A549 (cell line): ENCODE measurements around the gene FTH1. TPM values are rescaled to one million over a fixed set of nuclear protein-coding genes. Genes with fewer than 3 reads are reported as not detected.

Experiments used
- CEBPB ChIP-seq, 2 experiments: fragments of >200 bp in 1 of 2; sonication (Bioruptor Twin) in 1 of 2; formaldehyde crosslinking in 1 of 2; IDR thresholded peaks; 2 replicates each; pipeline ENCODE4 v1.6.1; 2012 to 2016
- EHF ChIP-seq: fragments of 250-450 bp; sonication (Bioruptor Pico); IDR thresholded peaks from 2 replicates; pipeline ENCODE4 v1.5.0; 2020; ENCODE audit warnings: mild to moderate bottlenecking
- ESRRA ChIP-seq: fragments of 150-350 bp; IDR thresholded peaks from 2 replicates; pipeline ENCODE4 v1.6.1; 2014; ENCODE audit warnings: mild to moderate bottlenecking, low read length, borderline replicate concordance
- FOSL2 ChIP-seq, 2 experiments: fragments of 450-650 bp in 1 of 2; fragments of >200 bp in 1 of 2; sonication (Bioruptor Twin) in 1 of 2; formaldehyde crosslinking; IDR thresholded peaks; 2 replicates each; pipeline versions ENCODE4 v1.5.0 to v1.6.1; 2016 to 2020; ENCODE audit warnings: mild to moderate bottlenecking in 1 of 2, moderate library complexity in 1 of 2
- FOXS1 ChIP-seq: fragments of 250-450 bp; sonication (Bioruptor Pico); IDR thresholded peaks from 2 replicates; pipeline ENCODE4 v1.5.0; 2020; ENCODE audit warnings: mild to moderate bottlenecking, moderate library complexity
- JUNB ChIP-seq: fragments of >200 bp; sonication (Bioruptor Twin); formaldehyde crosslinking; IDR thresholded peaks from 2 replicates; pipeline ENCODE4 v1.6.1; 2016
- MAFK ChIP-seq: fragments of 450-650 bp; IDR thresholded peaks from 2 replicates; pipeline ENCODE4 v1.6.1; 2014; ENCODE audit not compliant: partially characterized antibody
- NFE2L2 ChIP-seq: fragments of 150-350 bp; conservative IDR thresholded peaks from 2 replicates; pipeline ENCODE4 v1.6.1; 2014; ENCODE audit warnings: low read length
- NPAS2 ChIP-seq: fragments of 250-450 bp; sonication (Bioruptor Pico); IDR thresholded peaks from 2 replicates; pipeline ENCODE4 v1.8.0; 2022; ENCODE audit warnings: mild to moderate bottlenecking, moderate library complexity, borderline replicate concordance
- NR3C1 ChIP-seq: fragments of >200 bp; sonication (Bioruptor Twin); formaldehyde crosslinking; IDR thresholded peaks from 3 replicates; pipeline ENCODE4 v1.6.1; 2017
- POLR2A ChIP-seq: IDR thresholded peaks from 2 replicates; pipeline ENCODE4 v1.6.1; 2012; ENCODE audit warnings: mild to moderate bottlenecking, low read length
- POLR2AphosphoS2 ChIP-seq: conservative IDR thresholded peaks from 2 replicates; pipeline ENCODE4 v1.6.1; 2012; ENCODE audit warnings: low read length, improper control_type of control experiment, inconsistent platforms
- RAD21 ChIP-seq, 2 experiments: fragments of >200 bp in 1 of 2; sonication (Bioruptor Twin) in 1 of 2; formaldehyde crosslinking in 1 of 2; IDR thresholded peaks in 1 of 2; conservative IDR thresholded peaks in 1 of 2; 2 replicates in 1 of 2; 3 replicates in 1 of 2; pipeline ENCODE4 v1.6.1; 2012 to 2018; ENCODE audit warnings: inconsistent platforms in 1 of 2
- RARB ChIP-seq: fragments of 250-450 bp; sonication (Bioruptor Pico); IDR thresholded peaks from 2 replicates; pipeline ENCODE4 v1.8.0; 2021; ENCODE audit warnings: mild to moderate bottlenecking, moderate library complexity
- RFX5 ChIP-seq: fragments of 450-650 bp; IDR thresholded peaks from 2 replicates; pipeline ENCODE4 v1.7.1; 2014; ENCODE audit warnings: antibody characterized with exemption, mild to moderate bottlenecking, moderate library complexity
- RNF2 ChIP-seq: fragments of 200-600 bp; sonication (generic); IDR thresholded peaks from 2 replicates; pipeline ENCODE4 v1.6.1; 2016; ENCODE audit warnings: low read depth, mild to moderate bottlenecking, antibody characterized with exemption, moderate library complexity, borderline replicate concordance
- SMC3 ChIP-seq: fragments of >200 bp; sonication (Bioruptor Twin); formaldehyde crosslinking; IDR thresholded peaks from 3 replicates; pipeline ENCODE4 v1.6.1; 2018; ENCODE audit warnings: inconsistent platforms
- SREBF2 ChIP-seq: fragments of 450-650 bp; IDR thresholded peaks from 2 replicates; pipeline ENCODE4 v1.6.1; 2014; ENCODE audit warnings: mild to moderate bottlenecking, moderate library complexity
- TFCP2L1 ChIP-seq: fragments of 250-450 bp; sonication (Bioruptor Pico); IDR thresholded peaks from 2 replicates; pipeline ENCODE4 v1.5.0; 2021; ENCODE audit warnings: mild to moderate bottlenecking
- TP53 ChIP-seq: fragments of 250-450 bp; sonication (Bioruptor Pico); IDR thresholded peaks from 2 replicates; pipeline ENCODE4 v1.5.0; 2021; ENCODE audit warnings: mild to moderate bottlenecking, moderate library complexity
- ZC3H11A ChIP-seq: fragments of 450-650 bp; IDR thresholded peaks from 2 replicates; pipeline ENCODE4 v1.6.1; 2014; ENCODE audit warnings: antibody characterized with exemption, mild to moderate bottlenecking
- ZSCAN20 ChIP-seq: fragments of 250-450 bp; sonication (Bioruptor Pico); IDR thresholded peaks from 2 replicates; pipeline ENCODE4 v1.8.0; 2022; ENCODE audit warnings: mild to moderate bottlenecking, moderate library complexity
- polyA plus RNA-seq, 4 experiments: library from polyadenylated mRNA; depleted of rRNA in 3 of 4; stranded (reverse); fragments of >200 nt; fragmentation: RNase III in 1 of 4; extraction: RNeasy Plus Mini Kit Qiagen cat#74134 plus additional on column Dnase treatment in 1 of 4; gene quantifications; 2 replicates in 3 of 4; 3 replicates in 1 of 4; pipeline ENCODE4 v1.2.3, GENCODE V29; 2011 to 2017
- TF ChIP-seq, protein P1 (sequence below): fragments of 200-600 bp; sonication (generic); IDR thresholded peaks from 2 replicates; pipeline ENCODE4 v1.6.1; 2016; ENCODE audit warnings: antibody characterized with exemption, mild to moderate bottlenecking, moderate library complexity
- TF ChIP-seq, protein P2 (sequence below): fragments of 250-450 bp; sonication (Bioruptor Pico); IDR thresholded peaks from 2 replicates; pipeline ENCODE4 v1.5.0; 2020; ENCODE audit warnings: low read depth, mild to moderate bottlenecking, moderate library complexity
- TF ChIP-seq, protein P3 (sequence below): fragments of >200 bp; sonication (Bioruptor Twin); formaldehyde crosslinking; IDR thresholded peaks from 2 replicates; pipeline ENCODE4 v1.6.1; 2016
- TF ChIP-seq, protein P4 (sequence below): fragments of >200 bp; sonication (Bioruptor Twin); formaldehyde crosslinking; IDR thresholded peaks from 3 replicates; pipeline ENCODE4 v1.5.1; 2016
- TF ChIP-seq, protein P5 (sequence below): fragments of 250-450 bp; sonication (Bioruptor Pico); IDR thresholded peaks from 2 replicates; pipeline ENCODE4 v1.5.0; 2021; ENCODE audit warnings: mild to moderate bottlenecking, moderate library complexity, borderline replicate concordance
- TF ChIP-seq, protein P6 (sequence below): IDR thresholded peaks from 2 replicates; pipeline ENCODE4 v1.6.1; 2012; ENCODE audit warnings: low read depth, borderline replicate concordance
- TF ChIP-seq, protein P7 (sequence below): fragments of 150-350 bp; IDR thresholded peaks from 2 replicates; pipeline ENCODE4 v1.6.1; 2014; ENCODE audit warnings: low read depth, mild to moderate bottlenecking, low read length
- TF ChIP-seq, protein P8 (sequence below): IDR thresholded peaks from 2 replicates; pipeline ENCODE4 v1.6.1; 2012

The FTH1 gene
- polyA plus RNA-seq, 2 of the 4 experiments (the other 2 are of a cell fraction), result 2,791 to 13,747 TPM

DNA sequence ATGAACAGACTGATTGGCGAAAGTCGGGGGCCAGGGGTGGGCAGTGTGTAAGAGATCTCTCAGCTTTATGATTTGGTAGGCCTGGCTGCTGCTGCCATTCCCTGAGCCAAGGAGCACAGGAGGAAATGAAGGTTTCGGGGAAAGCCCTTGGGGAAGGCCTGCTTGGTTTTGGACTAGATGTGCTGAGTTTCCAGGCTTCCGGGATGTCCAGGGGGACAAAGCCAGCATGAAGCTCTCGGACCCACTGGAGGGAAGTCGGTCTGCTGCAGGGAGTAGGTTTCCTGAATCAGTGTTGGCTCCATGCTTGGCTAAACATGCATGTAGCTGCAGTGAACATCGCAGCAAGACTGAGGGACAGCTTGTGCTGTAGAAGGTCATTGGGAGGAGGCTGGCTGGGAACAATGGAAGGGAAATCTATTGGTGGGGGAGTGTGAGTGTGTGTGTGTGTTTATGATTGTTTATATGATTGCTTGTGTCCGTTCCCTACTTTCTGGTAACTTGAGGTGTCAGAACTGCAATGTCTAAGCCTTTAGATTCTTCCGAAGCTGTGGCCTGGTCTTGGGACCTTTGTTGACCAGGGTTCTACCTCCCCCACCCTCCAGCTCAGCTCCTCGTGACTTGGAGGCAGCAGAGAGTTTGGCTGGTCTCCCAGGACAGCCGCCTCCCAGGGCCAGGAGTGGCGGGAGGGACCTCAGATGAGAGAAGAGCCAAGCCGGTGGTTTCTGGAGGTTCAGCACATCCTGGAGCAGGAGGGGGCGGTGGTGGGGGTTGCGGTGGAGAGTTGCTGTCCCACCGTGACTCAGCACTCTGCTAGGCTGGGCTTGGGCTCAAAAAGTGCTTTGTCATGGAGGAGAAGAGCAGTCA, 4.0 kb upstream of the FTH1 start (continued):
- TF ChIP-seq ZC3H11A (no peak), NFE2L2 (peak; percentile 99), TFCP2L1 (CRISPR knock-in tag) (no peak), NPAS2 (CRISPR knock-in tag) (no peak), RARB (peak; percentile 57; the same call in 1 of the 2 replicates), POLR2AphosphoS2 (no peak), FOSL2 (IDR thresholded peaks at IDR 0.05) (peak; percentile 59; the same call in 1 of the 2 replicates), FOSL2 (CRISPR knock-in tag; IDR thresholded peaks at IDR 0.05) (peak; percentile 90), CEBPB (IDR thresholded peaks at IDR 0.05) (peak in 1 of 2 experiments; percentile 31; a peak in 1 of 4 replicates), FOXS1 (CRISPR knock-in tag) (peak; percentile 36; the same call in 1 of the 2 replicates), EHF (peak; percentile 54; the same call in 1 of the 2 replicates), TP53 (peak; percentile 60; the same call in 1 of the 2 replicates), POLR2A (no peak; the same call in 1 of the 2 replicates), SMC3 (peak; percentile 60), ZSCAN20 (CRISPR knock-in tag) (peak; percentile 51; the same call in 1 of the 2 replicates), RAD21 (conservative IDR thresholded peaks at IDR 0.05 in 1 of 2, IDR thresholded peaks at IDR 0.05 in 1 of 2) (peak; percentile 29 to 59; a peak in 4 of 5 replicates), RFX5 (no peak), RNF2 (no peak), SREBF2 (no peak), JUNB (peak; percentile 65), MAFK (peak; percentile 99), NR3C1 (no peak), ESRRA (0 out of 2 replicates have a peak, but pooled peaks have one; percentile 4)
- TF ChIP-seq, protein P1, sequence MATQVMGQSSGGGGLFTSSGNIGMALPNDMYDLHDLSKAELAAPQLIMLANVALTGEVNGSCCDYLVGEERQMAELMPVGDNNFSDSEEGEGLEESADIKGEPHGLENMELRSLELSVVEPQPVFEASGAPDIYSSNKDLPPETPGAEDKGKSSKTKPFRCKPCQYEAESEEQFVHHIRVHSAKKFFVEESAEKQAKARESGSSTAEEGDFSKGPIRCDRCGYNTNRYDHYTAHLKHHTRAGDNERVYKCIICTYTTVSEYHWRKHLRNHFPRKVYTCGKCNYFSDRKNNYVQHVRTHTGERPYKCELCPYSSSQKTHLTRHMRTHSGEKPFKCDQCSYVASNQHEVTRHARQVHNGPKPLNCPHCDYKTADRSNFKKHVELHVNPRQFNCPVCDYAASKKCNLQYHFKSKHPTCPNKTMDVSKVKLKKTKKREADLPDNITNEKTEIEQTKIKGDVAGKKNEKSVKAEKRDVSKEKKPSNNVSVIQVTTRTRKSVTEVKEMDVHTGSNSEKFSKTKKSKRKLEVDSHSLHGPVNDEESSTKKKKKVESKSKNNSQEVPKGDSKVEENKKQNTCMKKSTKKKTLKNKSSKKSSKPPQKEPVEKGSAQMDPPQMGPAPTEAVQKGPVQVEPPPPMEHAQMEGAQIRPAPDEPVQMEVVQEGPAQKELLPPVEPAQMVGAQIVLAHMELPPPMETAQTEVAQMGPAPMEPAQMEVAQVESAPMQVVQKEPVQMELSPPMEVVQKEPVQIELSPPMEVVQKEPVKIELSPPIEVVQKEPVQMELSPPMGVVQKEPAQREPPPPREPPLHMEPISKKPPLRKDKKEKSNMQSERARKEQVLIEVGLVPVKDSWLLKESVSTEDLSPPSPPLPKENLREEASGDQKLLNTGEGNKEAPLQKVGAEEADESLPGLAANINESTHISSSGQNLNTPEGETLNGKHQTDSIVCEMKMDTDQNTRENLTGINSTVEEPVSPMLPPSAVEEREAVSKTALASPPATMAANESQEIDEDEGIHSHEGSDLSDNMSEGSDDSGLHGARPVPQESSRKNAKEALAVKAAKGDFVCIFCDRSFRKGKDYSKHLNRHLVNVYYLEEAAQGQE, result no peak
- TF ChIP-seq, protein P2, sequence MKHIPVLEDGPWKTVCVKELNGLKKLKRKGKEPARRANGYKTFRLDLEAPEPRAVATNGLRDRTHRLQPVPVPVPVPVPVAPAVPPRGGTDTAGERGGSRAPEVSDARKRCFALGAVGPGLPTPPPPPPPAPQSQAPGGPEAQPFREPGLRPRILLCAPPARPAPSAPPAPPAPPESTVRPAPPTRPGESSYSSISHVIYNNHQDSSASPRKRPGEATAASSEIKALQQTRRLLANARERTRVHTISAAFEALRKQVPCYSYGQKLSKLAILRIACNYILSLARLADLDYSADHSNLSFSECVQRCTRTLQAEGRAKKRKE, result peak; percentile 37; the same call in 1 of the 2 replicates
- TF ChIP-seq, protein P3, sequence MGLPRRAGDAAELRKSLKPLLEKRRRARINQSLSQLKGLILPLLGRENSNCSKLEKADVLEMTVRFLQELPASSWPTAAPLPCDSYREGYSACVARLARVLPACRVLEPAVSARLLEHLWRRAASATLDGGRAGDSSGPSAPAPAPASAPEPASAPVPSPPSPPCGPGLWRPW, result peak; percentile 56
- TF ChIP-seq, protein P4, sequence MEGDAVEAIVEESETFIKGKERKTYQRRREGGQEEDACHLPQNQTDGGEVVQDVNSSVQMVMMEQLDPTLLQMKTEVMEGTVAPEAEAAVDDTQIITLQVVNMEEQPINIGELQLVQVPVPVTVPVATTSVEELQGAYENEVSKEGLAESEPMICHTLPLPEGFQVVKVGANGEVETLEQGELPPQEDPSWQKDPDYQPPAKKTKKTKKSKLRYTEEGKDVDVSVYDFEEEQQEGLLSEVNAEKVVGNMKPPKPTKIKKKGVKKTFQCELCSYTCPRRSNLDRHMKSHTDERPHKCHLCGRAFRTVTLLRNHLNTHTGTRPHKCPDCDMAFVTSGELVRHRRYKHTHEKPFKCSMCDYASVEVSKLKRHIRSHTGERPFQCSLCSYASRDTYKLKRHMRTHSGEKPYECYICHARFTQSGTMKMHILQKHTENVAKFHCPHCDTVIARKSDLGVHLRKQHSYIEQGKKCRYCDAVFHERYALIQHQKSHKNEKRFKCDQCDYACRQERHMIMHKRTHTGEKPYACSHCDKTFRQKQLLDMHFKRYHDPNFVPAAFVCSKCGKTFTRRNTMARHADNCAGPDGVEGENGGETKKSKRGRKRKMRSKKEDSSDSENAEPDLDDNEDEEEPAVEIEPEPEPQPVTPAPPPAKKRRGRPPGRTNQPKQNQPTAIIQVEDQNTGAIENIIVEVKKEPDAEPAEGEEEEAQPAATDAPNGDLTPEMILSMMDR, result no peak
- TF ChIP-seq, protein P5, sequence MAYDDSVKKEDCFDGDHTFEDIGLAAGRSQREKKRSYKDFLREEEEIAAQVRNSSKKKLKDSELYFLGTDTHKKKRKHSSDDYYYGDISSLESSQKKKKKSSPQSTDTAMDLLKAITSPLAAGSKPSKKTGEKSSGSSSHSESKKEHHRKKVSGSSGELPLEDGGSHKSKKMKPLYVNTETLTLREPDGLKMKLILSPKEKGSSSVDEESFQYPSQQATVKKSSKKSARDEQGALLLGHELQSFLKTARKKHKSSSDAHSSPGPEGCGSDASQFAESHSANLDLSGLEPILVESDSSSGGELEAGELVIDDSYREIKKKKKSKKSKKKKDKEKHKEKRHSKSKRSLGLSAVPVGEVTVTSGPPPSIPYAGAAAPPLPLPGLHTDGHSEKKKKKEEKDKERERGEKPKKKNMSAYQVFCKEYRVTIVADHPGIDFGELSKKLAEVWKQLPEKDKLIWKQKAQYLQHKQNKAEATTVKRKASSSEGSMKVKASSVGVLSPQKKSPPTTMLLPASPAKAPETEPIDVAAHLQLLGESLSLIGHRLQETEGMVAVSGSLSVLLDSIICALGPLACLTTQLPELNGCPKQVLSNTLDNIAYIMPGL (CRISPR knock-in tag), result no peak
- TF ChIP-seq, protein P6, sequence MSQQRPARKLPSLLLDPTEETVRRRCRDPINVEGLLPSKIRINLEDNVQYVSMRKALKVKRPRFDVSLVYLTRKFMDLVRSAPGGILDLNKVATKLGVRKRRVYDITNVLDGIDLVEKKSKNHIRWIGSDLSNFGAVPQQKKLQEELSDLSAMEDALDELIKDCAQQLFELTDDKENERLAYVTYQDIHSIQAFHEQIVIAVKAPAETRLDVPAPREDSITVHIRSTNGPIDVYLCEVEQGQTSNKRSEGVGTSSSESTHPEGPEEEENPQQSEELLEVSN, result peak; percentile 71
- TF ChIP-seq, protein P7, sequence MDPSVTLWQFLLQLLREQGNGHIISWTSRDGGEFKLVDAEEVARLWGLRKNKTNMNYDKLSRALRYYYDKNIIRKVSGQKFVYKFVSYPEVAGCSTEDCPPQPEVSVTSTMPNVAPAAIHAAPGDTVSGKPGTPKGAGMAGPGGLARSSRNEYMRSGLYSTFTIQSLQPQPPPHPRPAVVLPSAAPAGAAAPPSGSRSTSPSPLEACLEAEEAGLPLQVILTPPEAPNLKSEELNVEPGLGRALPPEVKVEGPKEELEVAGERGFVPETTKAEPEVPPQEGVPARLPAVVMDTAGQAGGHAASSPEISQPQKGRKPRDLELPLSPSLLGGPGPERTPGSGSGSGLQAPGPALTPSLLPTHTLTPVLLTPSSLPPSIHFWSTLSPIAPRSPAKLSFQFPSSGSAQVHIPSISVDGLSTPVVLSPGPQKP, result no peak
- TF ChIP-seq, protein P8, sequence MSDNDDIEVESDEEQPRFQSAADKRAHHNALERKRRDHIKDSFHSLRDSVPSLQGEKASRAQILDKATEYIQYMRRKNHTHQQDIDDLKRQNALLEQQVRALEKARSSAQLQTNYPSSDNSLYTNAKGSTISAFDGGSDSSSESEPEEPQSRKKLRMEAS, result peak; percentile 94
